Common myeloid progenitor, CD34-positive (primary cell): ENCODE data around the gene ZER1.
A peak's percentile ranks its signal among the peaks of the same experiment; 100 is the strongest.

ENCODE experiments used
- CTCF ChIA-PET: fragments of 350-600 bp; sonication (Branson Sonifier 250); formaldehyde crosslinking; loops from one replicate; lab custom pipeline; 2021; ENCODE audit warnings: antibody characterized with exemption; lab: Charles Lee
- POLR2A ChIA-PET: fragments of 350-600 bp; sonication (Branson Sonifier 250); formaldehyde crosslinking; loops from one replicate; lab custom pipeline; 2021; ENCODE audit warnings: antibody characterized with exemption; lab: Charles Lee
- DNase-seq, 3 donors: peaks; one replicate each; pipeline versions ENCODE4 v3.0.0 to v3.0.0-alpha.2; 2013
- H3K27ac ChIP-seq, 2 experiments: 1 replicate in 1 of 2; 2 replicates in 1 of 2; pipeline ENCODE4 v1.7.0; 2013; ENCODE audit warnings: inconsistent platforms in 2 of 2, low read length in 2 of 2, mild to moderate bottlenecking in 2 of 2, low read depth in 1 of 2, moderate library complexity in 1 of 2; ENCODE audit not compliant: severe bottlenecking in 2 of 2, insufficient read depth in 1 of 2, poor library complexity in 1 of 2
- H3K27me3 ChIP-seq, 5 experiments: replicated peaks in 2 of 5; 1 replicate in 3 of 5; 2 replicates in 2 of 5; pipeline versions ENCODE4 v1.6.1 to v1.7.0; 2013; ENCODE audit warnings: low read length in 4 of 5, mild to moderate bottlenecking in 2 of 5, moderate library complexity in 2 of 5, inconsistent platforms in 1 of 5; ENCODE audit not compliant: insufficient read depth in 5 of 5, control insufficient read depth in 4 of 5
- H3K36me3 ChIP-seq, 4 experiments: 1 replicate in 2 of 4; 2 replicates in 2 of 4; pipeline versions ENCODE4 v1.6.1 to v1.7.0; 2013; ENCODE audit warnings: low read length in 3 of 4, control low read depth in 1 of 4, mild to moderate bottlenecking in 1 of 4; ENCODE audit not compliant: control insufficient read depth in 4 of 4, insufficient read depth in 4 of 4
- H3K4me1 ChIP-seq, 4 experiments: 1 replicate in 3 of 4; 2 replicates in 1 of 4; pipeline versions ENCODE4 v1.6.1 to v1.7.1; 2013; ENCODE audit warnings: low read length in 3 of 4, mild to moderate bottlenecking in 3 of 4, control low read depth in 1 of 4, inconsistent platforms in 1 of 4, moderate library complexity in 1 of 4; ENCODE audit not compliant: control insufficient read depth in 4 of 4, insufficient read depth in 4 of 4; ENCODE audit errors: control extremely low read depth in 1 of 4
- H3K4me3 ChIP-seq, 7 experiments: 1 replicate in 4 of 7; 2 replicates in 3 of 7; pipeline versions ENCODE4 v1.5.1 to v1.7.0; 2013; ENCODE audit warnings: mild to moderate bottlenecking in 7 of 7, low read length in 6 of 7, moderate library complexity in 6 of 7, inconsistent platforms in 2 of 7, low read depth in 2 of 7, control low read depth in 1 of 7; ENCODE audit not compliant: insufficient read depth in 4 of 7, control insufficient read depth in 1 of 7; ENCODE audit errors: extremely low read depth in 1 of 7
- H3K9me3 ChIP-seq, 5 experiments: 1 replicate in 4 of 5; 2 replicates in 1 of 5; pipeline versions ENCODE4 v1.6.1 to v1.7.1; 2013; ENCODE audit warnings: low read length in 4 of 5, mild to moderate bottlenecking in 2 of 5, inconsistent platforms in 1 of 5, low read depth in 1 of 5, moderate library complexity in 1 of 5; ENCODE audit not compliant: control insufficient read depth in 4 of 5, insufficient read depth in 2 of 5; ENCODE audit errors: control extremely low read depth in 1 of 5
- WGBS: methylation state at CpG from one replicate; pipeline ENCODE4 v1.1.5; 2013; ENCODE audit not compliant: insufficient coverage; 5-methylcytosine and 5-hydroxymethylcytosine counted together

The ZER1 gene

GRCh38 chr9:128705051-128705965, 66.4 kb downstream of the ZER1 start:
- H3K9me3 ChIP-seq, result no peaks in the 10 kb centered on the region
- ChIA-PET POLR2A (no interaction called here), CTCF (interaction anchor here (0.5 kb wide), 1 partner anchor 225 kb away, joined by 3 read pairs; no protein-coding TSS in a partner anchor)
- peaks cover 0 to 18% (median 11%) of the 10 kb centered on the region in 4 experiments for H3K4me1 ChIP-seq
- peaks cover 0 to 26% (median 13%) of the 10 kb centered on the region in 4 experiments for H3K36me3 ChIP-seq
- WGBS, result 95% methylated on average over 34 of the region's 36 CpGs
- H3K27ac ChIP-seq, result no peak overlapping the region
- no peaks in the 10 kb centered on the region for H3K27me3 ChIP-seq
- no peak overlapping the region for H3K4me3 ChIP-seq
- no peak for DNase-seq

DNA sequence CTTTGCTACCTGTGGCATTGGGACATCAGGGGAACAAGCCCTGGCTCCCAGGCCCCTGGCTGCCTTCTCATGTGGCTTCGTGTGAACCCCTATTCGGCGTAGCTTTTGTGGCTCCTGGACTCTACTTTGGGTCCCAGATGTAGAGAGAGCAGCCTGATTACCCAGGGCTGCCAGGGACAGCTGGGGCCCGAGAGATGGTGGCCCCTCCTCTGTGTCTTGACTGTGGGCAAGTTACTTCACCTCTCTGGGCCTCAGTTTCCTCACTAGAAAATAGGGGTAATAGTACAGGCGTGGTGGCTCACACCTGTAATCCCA, 67.4 kb downstream of the ZER1 start:
- Histone ChIP-seq H3K36me3 (peaks cover 0 to 26% (median 12%) of the 10 kb centered on the region in 4 experiments), H3K9me3 (no peaks in the 10 kb centered on the region), H3K4me1 (peaks cover 0 to 18% (median 11%) of the 10 kb centered on the region in 4 experiments), H3K4me3 (no peak overlapping the region), H3K27me3 (no peaks in the 10 kb centered on the region), H3K27ac (no peak overlapping the region)
- no peak for DNase-seq
- 98% methylated on average over 5 of the region's 5 CpGs for WGBS
- ChIA-PET POLR2A (no interaction called here), CTCF (interaction anchor here (1.0 kb wide), 1 partner anchor 46 kb away, joined by 3 read pairs; no protein-coding TSS in a partner anchor)

DNA sequence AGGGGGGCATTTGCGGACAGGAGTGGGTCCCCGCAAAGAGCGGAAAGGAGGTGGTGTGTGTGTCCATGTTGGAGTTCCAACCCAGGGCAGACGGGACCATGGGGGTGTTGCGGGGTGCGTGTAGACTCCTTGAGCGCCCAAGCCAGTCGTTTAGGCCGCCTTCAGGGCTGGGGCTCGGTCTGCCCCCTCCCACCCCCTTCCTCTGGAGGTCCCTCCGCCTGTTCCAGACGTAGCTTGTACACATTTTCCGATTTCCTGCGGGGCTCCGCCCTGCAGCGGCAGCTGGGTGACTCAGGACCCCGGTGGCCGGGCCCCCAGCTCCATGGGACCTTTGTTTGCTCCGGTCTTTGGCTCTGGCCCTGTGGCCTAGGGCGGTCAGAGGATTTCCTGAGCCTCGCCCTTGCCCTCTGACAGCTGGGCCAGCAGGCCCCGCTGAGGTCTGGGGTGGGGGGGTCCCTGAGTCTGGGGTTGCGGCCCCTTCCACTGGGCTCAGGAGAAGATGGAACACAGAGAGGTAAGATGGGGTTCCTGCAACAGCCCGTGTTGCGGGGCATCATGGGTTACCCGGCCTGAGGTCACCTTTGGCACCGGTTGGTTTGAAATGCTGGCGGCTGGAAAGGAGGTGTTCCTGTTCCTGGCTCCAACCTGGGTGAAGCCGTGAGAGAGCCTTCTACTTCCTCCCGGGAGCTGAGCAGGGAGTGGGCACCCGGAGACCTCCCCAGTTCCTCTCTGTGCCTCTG, 67.9 kb downstream of the ZER1 start:
- H3K36me3 ChIP-seq, result peaks cover 0 to 26% (median 12%) of the 10 kb centered on the region in 4 experiments
- H3K9me3 ChIP-seq, result no peaks in the 10 kb centered on the region
- POLR2A ChIA-PET, result no interaction called here
- no peaks in the 10 kb centered on the region for H3K27me3 ChIP-seq
- H3K4me1 ChIP-seq, result peaks cover 0 to 18% (median 11%) of the 10 kb centered on the region in 4 experiments
- H3K4me3 ChIP-seq, result peak overlapping the region; percentile 65 to 94 (median 81)
- 59% methylated on average over 22 of the region's 31 CpGs for WGBS
- peak overlapping the region in 1 of 2 experiments; percentile 58 for H3K27ac ChIP-seq
- DNase-seq, result no peak
- CTCF ChIA-PET, result interaction anchor here (1.0 kb wide), 1 partner anchor 45 kb away, joined by 3 read pairs; no protein-coding TSS in a partner anchor

GRCh38 chr9:128702949-128703615, 68.6 kb downstream of the ZER1 start:
- CTCF ChIA-PET, result no interaction called here
- Histone ChIP-seq H3K4me1 (peaks cover 0 to 18% (median 11%) of the 10 kb centered on the region in 4 experiments), H3K9me3 (no peaks in the 10 kb centered on the region), H3K27me3 (no peaks in the 10 kb centered on the region), H3K27ac (peak overlapping the region in 1 of 2 experiments; percentile 58), H3K36me3 (peaks cover 0 to 26% (median 12%) of the 10 kb centered on the region in 4 experiments), H3K4me3 (peak overlapping the region; percentile 65 to 94 (median 81))
- DNase-seq, result peak in 2 of 3 donors; percentile 52 to 65
- 4% methylated on average over 33 of the region's 55 CpGs for WGBS
- POLR2A ChIA-PET, result no interaction called here

GRCh38 chr9:128702445-128702948, 69.2 kb downstream of the ZER1 start, which contains the start of gene PKN3:
Gene PKN3, plus strand, starts transcription at chr9:128702503. Its CDS starts 413 bp downstream, at chr9:128702916.
- POLR2A ChIA-PET, result interaction anchor here (0.6 to 0.7 kb wide), 2 partner anchors 14 to 116 kb away, joined by 3 read pairs; partner anchors contain the start of gene ENDOG
- 1% methylated on average over 46 of the region's 65 CpGs for WGBS
- CTCF ChIA-PET, result interaction anchor here (0.6 to 1.6 kb wide), 8 partner anchors 10 to 93 kb away, joined by 3 to 14 read pairs (median 3); no protein-coding TSS in a partner anchor
- H3K4me3 ChIP-seq, result peak within 1 kb of the TSS; percentile 65 to 94 (median 81)
- H3K27ac ChIP-seq, result peak within 1 kb of the TSS in 1 of 2 experiments; percentile 58
- DNase-seq, result peak; percentile 80 to 90 (median 90)
- peaks cover 0 to 18% (median 11%) of the 10 kb centered on the region in 4 experiments for H3K4me1 ChIP-seq
- H3K9me3 ChIP-seq, result no peaks in the 10 kb centered on the region
- no peaks in the 10 kb centered on the region for H3K27me3 ChIP-seq
- H3K36me3 ChIP-seq, result peaks cover 0 to 25% (median 11%) of the 10 kb centered on the region in 4 experiments

GRCh38 chr9:128701227-128701854, 70.4 kb downstream of the ZER1 start:
- H3K4me1 ChIP-seq, result peaks cover 0 to 18% (median 11%) of the 10 kb centered on the region in 4 experiments
- no peak for DNase-seq
- H3K27ac ChIP-seq, result no peak overlapping the region
- H3K4me3 ChIP-seq, result no peak overlapping the region
- H3K9me3 ChIP-seq, result no peaks in the 10 kb centered on the region
- H3K27me3 ChIP-seq, result no peaks in the 10 kb centered on the region
- POLR2A ChIA-PET, result no interaction called here
- H3K36me3 ChIP-seq, result peaks cover 0 to 22% (median 8%) of the 10 kb centered on the region in 4 experiments
- WGBS, result 95% methylated on average over 8 of the region's 10 CpGs
- CTCF ChIA-PET, result interaction anchor here (0.7 to 1.6 kb wide), 5 partner anchors 9 to 37 kb away, joined by 3 to 14 read pairs (median 3); no protein-coding TSS in a partner anchor
